ENCODE data around the gene CDR2L. TPM values are rescaled to one million over a fixed set of nuclear protein-coding genes. Genes with fewer than 3 reads are reported as not detected.
A peak's percentile ranks its signal among the peaks of the same experiment; 100 is the strongest.

CDR2L gene
- total and polyA plus RNA-seq, 3 donors from 2014 or later: 16.6 to 39.6 (median 39.5) TPM

GRCh38 chr17:75013092-75013559 is 25.7 kb downstream of the CDR2L start:
- intact Hi-C loops (cut with DNase I; ENCODE audit: low total_unique reads): no loop called here

GRCh38 chr17:75019146-75019545 is 31.7 kb downstream of the CDR2L start:
- H3K36me3 ChIP-seq (ENCODE audit: low read depth, missing control alignments): no peaks in the 10 kb centered on the region
- H3K4me1 ChIP-seq: no peaks in the 10 kb centered on the region
- H3K9me3 ChIP-seq: no peaks in the 10 kb centered on the region
- intact Hi-C loops (cut with DNase I; ENCODE audit: low total_unique reads): no loop called here
- H3K27ac ChIP-seq: no peak overlapping the region
- TF ChIP-seq POLR2A (IDR thresholded peaks at IDR 0.05) (no peak), CTCF (IDR thresholded peaks at IDR 0.05) (no peak)
- no peak overlapping the region for H3K4me3 ChIP-seq
- H3K27me3 ChIP-seq: no peaks in the 10 kb centered on the region
- WGBS, 2 donors: 82% methylated on average over 5 of the region's 5 CpGs
- DNase-seq: no peak

More at GRCh38 chr17:75013092-75013559, 25.7 kb downstream of the CDR2L start:
- Histone ChIP-seq H3K36me3 (ENCODE audit: low read depth, missing control alignments) (no peaks in the 10 kb centered on the region), H3K4me1 (peaks cover 8% of the 10 kb centered on the region), H3K27ac (peak overlapping the region; percentile 68 to 73), H3K27me3 (no peaks in the 10 kb centered on the region), H3K9me3 (no peaks in the 10 kb centered on the region), H3K4me3 (peak overlapping the region; percentile 72 to 83)
- 0% methylated on average over 10 of the region's 10 CpGs for WGBS, 2 donors
- TF ChIP-seq CTCF (IDR thresholded peaks at IDR 0.05): no peak
- TF ChIP-seq POLR2A (IDR thresholded peaks at IDR 0.05): no peak
- DNase-seq: no peak

- H3K27ac ChIP-seq: no peak overlapping the region
- H3K4me3 ChIP-seq: no peak overlapping the region
- 92 to 96% methylated on average over 3 of the region's 3 CpGs for WGBS, 2 donors
- no peaks in the 10 kb centered on the region for H3K36me3 ChIP-seq (ENCODE audit: low read depth, missing control alignments)
- H3K4me1 ChIP-seq: no peaks in the 10 kb centered on the region
- no peaks in the 10 kb centered on the region for H3K9me3 ChIP-seq
- no peaks in the 10 kb centered on the region for H3K27me3 ChIP-seq
- TF ChIP-seq CTCF (IDR thresholded peaks at IDR 0.05) (no peak), POLR2A (IDR thresholded peaks at IDR 0.05) (no peak)
- no peak for DNase-seq
- intact Hi-C loops (cut with DNase I; ENCODE audit: low total_unique reads): no loop called here
Observed at GRCh38 chr17:75019710-75020109, 32.3 kb downstream of the CDR2L start.

- DNase-seq: no peak
- WGBS, 2 donors: 93 to 94% methylated on average over 19 of the region's 19 CpGs
Observed at GRCh38 chr17:75020331-75021110, 33.1 kb downstream of the CDR2L start.

More at GRCh38 chr17:75020331-75021110, 33.1 kb downstream of the CDR2L start:
- intact Hi-C loops (cut with DNase I; ENCODE audit: low total_unique reads): no loop called here
- Histone ChIP-seq H3K27me3 (no peaks in the 10 kb centered on the region), H3K36me3 (ENCODE audit: low read depth, missing control alignments) (no peaks in the 10 kb centered on the region), H3K4me1 (no peaks in the 10 kb centered on the region), H3K4me3 (no peak overlapping the region), H3K27ac (no peak overlapping the region), H3K9me3 (no peaks in the 10 kb centered on the region)
- no peak for TF ChIP-seq CTCF (IDR thresholded peaks at IDR 0.05)
- no peak for TF ChIP-seq POLR2A (IDR thresholded peaks at IDR 0.05)
